SK-N-SH (cell line): ENCODE results near the gene DIS3L2. TPM values are rescaled to one million over a fixed set of nuclear protein-coding genes. Genes with fewer than 3 reads are reported as not detected.

Source experiments
- CTCF ChIA-PET: fragments of 300-600, 350-600 bp; formaldehyde crosslinking; extraction: SDS; loops from one replicate; lab custom pipeline; 2021; lab: Yijun Ruan, JAX
- POLR2A ChIA-PET: fragments of 350-600 bp; sonication (Branson Sonifier 250); formaldehyde crosslinking; extraction: SDS; loops from one replicate; lab custom pipeline; 2020; ENCODE audit warnings: antibody characterized with exemption, inconsistent platforms; lab: Yijun Ruan, JAX
- DNase-seq: peaks from one replicate; pipeline ENCODE4 v3.0.0; 2012
- H2AFZ ChIP-seq: fragments of 200-600 bp; sonication (generic); 2 replicates; pipeline ENCODE4 v1.8.1; 2016; ENCODE audit warnings: antibody characterized with exemption, mild to moderate bottlenecking, low read depth
- H3F3A ChIP-seq: fragments of 200-600 bp; sonication (generic); replicated peaks from 2 replicates; pipeline ENCODE3; 2016; ENCODE audit warnings: antibody characterized with exemption, mild to moderate bottlenecking; ENCODE audit not compliant: insufficient read depth
- H3K27ac ChIP-seq, 2 experiments: fragments of 200-500 bp in 1 of 2; fragments of 200-600 bp in 1 of 2; sonication (Bioruptor generic) in 1 of 2; sonication (generic), shearing (Covaris generic) in 1 of 2; 2 replicates each; pipeline versions ENCODE4 v1.5.1 to v1.6.1; 2014 to 2016; ENCODE audit warnings: low read depth in 2 of 2, inconsistent platforms in 1 of 2, low read length in 1 of 2, mild to moderate bottlenecking in 1 of 2, mixed read lengths in 1 of 2
- H3K27me3 ChIP-seq: fragments of 200-600 bp; sonication (generic), shearing (Covaris generic); 2 replicates; pipeline ENCODE4 v1.6.1; 2016; ENCODE audit warnings: mixed run types; ENCODE audit not compliant: insufficient read depth
- H3K36me3 ChIP-seq, 2 experiments: fragments of 200-500 bp in 1 of 2; fragments of 200-600 bp in 1 of 2; sonication (Bioruptor generic) in 1 of 2; sonication (generic) in 1 of 2; replicated peaks in 1 of 2; 2 replicates each; pipeline versions ENCODE3 to v1.5.1; 2014 to 2016; ENCODE audit warnings: low read length in 1 of 2, mild to moderate bottlenecking in 1 of 2; ENCODE audit not compliant: insufficient read depth in 2 of 2, control insufficient read depth in 1 of 2
- H3K4me1 ChIP-seq, 2 experiments: fragments of 200-500 bp in 1 of 2; fragments of 200-600 bp in 1 of 2; sonication (Bioruptor generic) in 1 of 2; sonication (generic), shearing (Covaris generic) in 1 of 2; 2 replicates each; pipeline versions ENCODE4 v1.5.1 to v1.6.1; 2014 to 2016; ENCODE audit warnings: low read depth in 1 of 2, low read length in 1 of 2, mixed run types in 1 of 2; ENCODE audit not compliant: insufficient read depth in 2 of 2, control insufficient read depth in 1 of 2
- H3K4me2 ChIP-seq: fragments of 200-600 bp; sonication (generic), shearing (Covaris generic); 2 replicates; pipeline ENCODE4 v1.6.1; 2017; ENCODE audit warnings: mixed run types
- H3K4me3 ChIP-seq, 2 experiments: fragments of 200-500 bp in 1 of 2; fragments of 200-600 bp in 1 of 2; sonication (Bioruptor generic) in 1 of 2; sonication (generic), shearing (Covaris generic) in 1 of 2; 2 replicates each; pipeline versions ENCODE4 v1.5.1 to v1.8.1; 2014 to 2016; ENCODE audit warnings: low read depth in 2 of 2, inconsistent platforms in 1 of 2, low read length in 1 of 2, mild to moderate bottlenecking in 1 of 2, mixed read lengths in 1 of 2, moderate library complexity in 1 of 2
- H3K79me2 ChIP-seq: fragments of 200-600 bp; sonication (generic); 2 replicates; pipeline ENCODE4 v1.8.1; 2017; ENCODE audit warnings: mild to moderate bottlenecking; ENCODE audit not compliant: insufficient read depth
- H3K9ac ChIP-seq: fragments of 200-600 bp; sonication (generic); 2 replicates; pipeline ENCODE4 v1.6.1; 2017; ENCODE audit warnings: mixed run types
- H3K9me2 ChIP-seq: fragments of 200-600 bp; sonication (generic); 2 replicates; pipeline ENCODE4 v1.6.1; 2017; ENCODE audit warnings: mixed run types
- H3K9me3 ChIP-seq: fragments of 200-600 bp; sonication (generic); 2 replicates; pipeline ENCODE4 v1.6.1; 2017; ENCODE audit warnings: mixed run types, mild to moderate bottlenecking, moderate library complexity
- H4K20me1 ChIP-seq: fragments of 200-600 bp; sonication (generic); 2 replicates; pipeline ENCODE4 v1.6.1; 2017; ENCODE audit warnings: mild to moderate bottlenecking, mixed run types; ENCODE audit not compliant: insufficient read depth
- CHD2 ChIP-seq: fragments of 150-350 bp; IDR thresholded peaks from 2 replicates; pipeline ENCODE4 v1.6.1; 2018; ENCODE audit warnings: low read length; ENCODE audit not compliant: partially characterized antibody
- EP300 ChIP-seq, 2 experiments: IDR thresholded peaks; 2 replicates each; pipeline versions ENCODE4 v1.4.0 to v1.6.1; 2012; ENCODE audit warnings: borderline replicate concordance in 1 of 2, low read depth in 1 of 2, low read length in 1 of 2
- EZH2phosphoT487 ChIP-seq: fragments of 200-600 bp; sonication (generic); IDR thresholded peaks from 2 replicates; pipeline ENCODE4 v1.6.1; 2017; ENCODE audit warnings: low read depth, mixed run types, mild to moderate bottlenecking, antibody characterized with exemption, moderate library complexity, borderline replicate concordance
- GABPA ChIP-seq: IDR thresholded peaks from 2 replicates; pipeline ENCODE4 v1.4.0; 2012; ENCODE audit warnings: low read depth, mild to moderate bottlenecking
- GATA2 ChIP-seq: sonication (generic); formaldehyde crosslinking; IDR thresholded peaks from 2 replicates; pipeline ENCODE4 v1.5.0; 2020; ENCODE audit warnings: mild to moderate bottlenecking, missing genetic modification reagents
- IRF3 ChIP-seq: fragments of 150-350 bp; IDR thresholded peaks from 2 replicates; pipeline ENCODE4 v1.6.1; 2016; ENCODE audit warnings: mild to moderate bottlenecking, low read depth, low read length
- MEF2A ChIP-seq: IDR thresholded peaks from 2 replicates; pipeline ENCODE4 v1.4.0; 2012; ENCODE audit warnings: low read depth, borderline replicate concordance
- MXI1 ChIP-seq: IDR thresholded peaks from 2 replicates; pipeline ENCODE4 v1.6.1; 2012; ENCODE audit warnings: mild to moderate bottlenecking, low read depth, low read length, improper control_type of control experiment
- NFIC ChIP-seq: IDR thresholded peaks from 2 replicates; pipeline ENCODE4 v1.4.0; 2012; ENCODE audit warnings: borderline replicate concordance
- NRF1 ChIP-seq: IDR thresholded peaks from 2 replicates; pipeline ENCODE4 v1.6.1; 2012; ENCODE audit warnings: low read depth, mild to moderate bottlenecking, low read length
- RAD21 ChIP-seq: IDR thresholded peaks from 2 replicates; pipeline ENCODE4 v1.6.1; 2012; ENCODE audit warnings: mild to moderate bottlenecking, low read length
- RFX5 ChIP-seq: IDR thresholded peaks from 2 replicates; pipeline ENCODE4 v1.6.1; 2012; ENCODE audit warnings: mild to moderate bottlenecking, improper control_type of control experiment, low read length
- RXRA ChIP-seq: IDR thresholded peaks from 2 replicates; pipeline ENCODE4 v1.4.0; 2012; ENCODE audit warnings: low read depth, mild to moderate bottlenecking, borderline replicate concordance
- SIN3A ChIP-seq: IDR thresholded peaks from 2 replicates; pipeline ENCODE4 v1.6.1; 2012; ENCODE audit warnings: low read depth, mild to moderate bottlenecking, low read length, moderate library complexity, borderline replicate concordance
- SMC3 ChIP-seq: IDR thresholded peaks from 2 replicates; pipeline ENCODE4 v1.6.1; 2012; ENCODE audit warnings: low read depth, low read length, improper control_type of control experiment
- TAF1 ChIP-seq: IDR thresholded peaks from 2 replicates; pipeline ENCODE4 v1.6.1; 2012; ENCODE audit warnings: low read depth, mild to moderate bottlenecking, low read length, moderate library complexity, borderline replicate concordance
- TCF12 ChIP-seq: IDR thresholded peaks from 2 replicates; pipeline ENCODE4 v1.4.0; 2012
- USF1 ChIP-seq: IDR thresholded peaks from 2 replicates; pipeline ENCODE4 v1.4.0; 2012; ENCODE audit warnings: low read depth, borderline replicate concordance
- YY1 ChIP-seq: IDR thresholded peaks from 2 replicates; pipeline ENCODE4 v1.4.0; 2012; ENCODE audit warnings: low read depth, mild to moderate bottlenecking
- ZBTB33 ChIP-seq: IDR thresholded peaks from 2 replicates; pipeline ENCODE4 v1.4.0; 2012; ENCODE audit warnings: low read depth, borderline replicate concordance
- WGBS: methylation state at CpG from one replicate; pipeline ENCODE4 v1.1.6; 2017; ENCODE audit warnings: low lambda C conversion rate; 5-methylcytosine and 5-hydroxymethylcytosine counted together
- polyA plus RNA-seq, 3 experiments: library from polyadenylated mRNA; depleted of rRNA; stranded (reverse); fragments of >200 nt; gene quantifications; 2 replicates each; pipeline ENCODE4 v1.2.3, GENCODE V29; 2012
- TF ChIP-seq, protein P1 (sequence below): IDR thresholded peaks from 2 replicates; pipeline ENCODE4; 2012
- TF ChIP-seq, protein P2 (sequence below): fragments of 200-600 bp; sonication (generic); IDR thresholded peaks from 2 replicates; pipeline ENCODE4 v1.6.1; 2017; ENCODE audit warnings: antibody characterized with exemption, mild to moderate bottlenecking, moderate library complexity
- TF ChIP-seq, protein P3 (sequence below): IDR thresholded peaks from 2 replicates; pipeline ENCODE4 v1.6.1; 2012; ENCODE audit warnings: mild to moderate bottlenecking, low read depth, low read length, moderate library complexity

DIS3L2 gene
- polyA plus RNA-seq, 1 of the 3 experiments (the other 2 are of a cell fraction), result 17.9 TPM

- Histone ChIP-seq H3K79me2 (no peaks in the 10 kb centered on the region), H3K36me3 (peaks cover 11 to 19% of the 10 kb centered on the region in 2 experiments), H3K27me3 (no peaks in the 10 kb centered on the region), H3K4me2 (no peak overlapping the region), H2AFZ (no peak overlapping the region), H3K4me1 (peaks cover 0 to 13% of the 10 kb centered on the region in 2 experiments; a peak in 1 of 4 replicates), H4K20me1 (no peaks in the 10 kb centered on the region), H3K27ac (no peak overlapping the region), H3K4me3 (no peak overlapping the region; a peak in 1 of 4 replicates), H3K9me3 (no peaks in the 10 kb centered on the region; the same call in 1 of the 2 replicates), H3K9me2 (no peaks in the 10 kb centered on the region), H3K9ac (no peak overlapping the region), H3F3A (peaks cover 12% of the 10 kb centered on the region)
- ChIA-PET POLR2A (no interaction called here), CTCF (interaction anchor here (0.6 to 3.9 kb wide), 23 partner anchors 10 to 258 kb away, joined by 3 to 117 read pairs (median 3); partner anchors contain the start of gene NPPC)
- DNase-seq, result peak; percentile 48
- 54% methylated on average over 3 of the region's 3 CpGs for whole genome bisulfite sequencing
- TF ChIP-seq EP300 (IDR thresholded peaks at IDR 0.05; ENCODE audit: borderline replicate concordance in 1 of 2, low read depth in 1 of 2, low read length in 1 of 2) (no peak), NFIC (no peak), GABPA (no peak), MXI1 (no peak), SIN3A (no peak), ZBTB33 (no peak), IRF3 (no peak), NRF1 (no peak), GATA2 (CRISPR knock-in tag) (no peak), CHD2 (no peak), USF1 (no peak), TAF1 (no peak), SMC3 (peak; percentile 77), TCF12 (no peak), YY1 (no peak), EZH2phosphoT487 (no peak), RAD21 (peak; percentile 80), MEF2A (no peak), RXRA (no peak), RFX5 (no peak)
- TF ChIP-seq, protein P1, sequence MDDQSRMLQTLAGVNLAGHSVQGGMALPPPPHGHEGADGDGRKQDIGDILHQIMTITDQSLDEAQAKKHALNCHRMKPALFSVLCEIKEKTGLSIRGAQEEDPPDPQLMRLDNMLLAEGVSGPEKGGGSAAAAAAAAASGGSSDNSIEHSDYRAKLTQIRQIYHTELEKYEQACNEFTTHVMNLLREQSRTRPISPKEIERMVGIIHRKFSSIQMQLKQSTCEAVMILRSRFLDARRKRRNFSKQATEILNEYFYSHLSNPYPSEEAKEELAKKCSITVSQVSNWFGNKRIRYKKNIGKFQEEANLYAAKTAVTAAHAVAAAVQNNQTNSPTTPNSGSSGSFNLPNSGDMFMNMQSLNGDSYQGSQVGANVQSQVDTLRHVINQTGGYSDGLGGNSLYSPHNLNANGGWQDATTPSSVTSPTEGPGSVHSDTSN, result no peak
- TF ChIP-seq, protein P2, sequence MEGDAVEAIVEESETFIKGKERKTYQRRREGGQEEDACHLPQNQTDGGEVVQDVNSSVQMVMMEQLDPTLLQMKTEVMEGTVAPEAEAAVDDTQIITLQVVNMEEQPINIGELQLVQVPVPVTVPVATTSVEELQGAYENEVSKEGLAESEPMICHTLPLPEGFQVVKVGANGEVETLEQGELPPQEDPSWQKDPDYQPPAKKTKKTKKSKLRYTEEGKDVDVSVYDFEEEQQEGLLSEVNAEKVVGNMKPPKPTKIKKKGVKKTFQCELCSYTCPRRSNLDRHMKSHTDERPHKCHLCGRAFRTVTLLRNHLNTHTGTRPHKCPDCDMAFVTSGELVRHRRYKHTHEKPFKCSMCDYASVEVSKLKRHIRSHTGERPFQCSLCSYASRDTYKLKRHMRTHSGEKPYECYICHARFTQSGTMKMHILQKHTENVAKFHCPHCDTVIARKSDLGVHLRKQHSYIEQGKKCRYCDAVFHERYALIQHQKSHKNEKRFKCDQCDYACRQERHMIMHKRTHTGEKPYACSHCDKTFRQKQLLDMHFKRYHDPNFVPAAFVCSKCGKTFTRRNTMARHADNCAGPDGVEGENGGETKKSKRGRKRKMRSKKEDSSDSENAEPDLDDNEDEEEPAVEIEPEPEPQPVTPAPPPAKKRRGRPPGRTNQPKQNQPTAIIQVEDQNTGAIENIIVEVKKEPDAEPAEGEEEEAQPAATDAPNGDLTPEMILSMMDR, result peak; percentile 79
- TF ChIP-seq, protein P3, sequence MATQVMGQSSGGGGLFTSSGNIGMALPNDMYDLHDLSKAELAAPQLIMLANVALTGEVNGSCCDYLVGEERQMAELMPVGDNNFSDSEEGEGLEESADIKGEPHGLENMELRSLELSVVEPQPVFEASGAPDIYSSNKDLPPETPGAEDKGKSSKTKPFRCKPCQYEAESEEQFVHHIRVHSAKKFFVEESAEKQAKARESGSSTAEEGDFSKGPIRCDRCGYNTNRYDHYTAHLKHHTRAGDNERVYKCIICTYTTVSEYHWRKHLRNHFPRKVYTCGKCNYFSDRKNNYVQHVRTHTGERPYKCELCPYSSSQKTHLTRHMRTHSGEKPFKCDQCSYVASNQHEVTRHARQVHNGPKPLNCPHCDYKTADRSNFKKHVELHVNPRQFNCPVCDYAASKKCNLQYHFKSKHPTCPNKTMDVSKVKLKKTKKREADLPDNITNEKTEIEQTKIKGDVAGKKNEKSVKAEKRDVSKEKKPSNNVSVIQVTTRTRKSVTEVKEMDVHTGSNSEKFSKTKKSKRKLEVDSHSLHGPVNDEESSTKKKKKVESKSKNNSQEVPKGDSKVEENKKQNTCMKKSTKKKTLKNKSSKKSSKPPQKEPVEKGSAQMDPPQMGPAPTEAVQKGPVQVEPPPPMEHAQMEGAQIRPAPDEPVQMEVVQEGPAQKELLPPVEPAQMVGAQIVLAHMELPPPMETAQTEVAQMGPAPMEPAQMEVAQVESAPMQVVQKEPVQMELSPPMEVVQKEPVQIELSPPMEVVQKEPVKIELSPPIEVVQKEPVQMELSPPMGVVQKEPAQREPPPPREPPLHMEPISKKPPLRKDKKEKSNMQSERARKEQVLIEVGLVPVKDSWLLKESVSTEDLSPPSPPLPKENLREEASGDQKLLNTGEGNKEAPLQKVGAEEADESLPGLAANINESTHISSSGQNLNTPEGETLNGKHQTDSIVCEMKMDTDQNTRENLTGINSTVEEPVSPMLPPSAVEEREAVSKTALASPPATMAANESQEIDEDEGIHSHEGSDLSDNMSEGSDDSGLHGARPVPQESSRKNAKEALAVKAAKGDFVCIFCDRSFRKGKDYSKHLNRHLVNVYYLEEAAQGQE, result no peak
Measured at GRCh38 chr2:232142049-232142448, 180.5 kb downstream of the DIS3L2 start.
